Stimulated activated CD4-positive, alpha-beta T cell treated with anti-CD3 and anti-CD28 coated beads, Interleukin-1b, Interleukin-23, amount 100 ng/mL, for 1 hour (primary cell): ENCODE results near the gene CDC34.

ENCODE experiments used
- DNase-seq, 2 donors: peaks; one replicate each; pipeline ENCODE4 v3.0.0-alpha.2; 2020; ENCODE audit warnings: low read depth in 2 of 2

Gene CDC34

GRCh38 chr19:519449-519865 lies 12.1 kb upstream of the CDC34 start:
- DNase-seq, result no peak

GRCh38 chr19:522726-523125 lies 8.8 kb upstream of the CDC34 start:
- DNase-seq, result no peak

GRCh38 chr19:524062-524674 lies 7.4 kb upstream of the CDC34 start:
- no peak for DNase-seq

GRCh38 chr19:525029-525428 lies 6.5 kb upstream of the CDC34 start:
- no peak for DNase-seq

GRCh38 chr19:525857-526419 lies 5.6 kb upstream of the CDC34 start:
- no peak for DNase-seq

GRCh38 chr19:530134-531008 lies 1.2 kb upstream of the CDC34 start:
- DNase-seq, result no peak

- DNase-seq, result peak; percentile 82 to 86
These were observed 379 bp upstream of the CDC34 start for GRCh38 chr19:531009-531752.

GRCh38 chr19:532561-533363 lies 1.2 kb downstream of the CDC34 start:
- no peak for DNase-seq

GRCh38 chr19:533364-534058 lies 2.0 kb downstream of the CDC34 start:
- DNase-seq, result no peak

GRCh38 chr19:534088-534487 lies 2.5 kb downstream of the CDC34 start:
- DNase-seq, result no peak

- no peak for DNase-seq
These were observed 3.7 kb downstream of the CDC34 start for GRCh38 chr19:535017-535835.

- DNase-seq, result no peak
These were observed 4.7 kb downstream of the CDC34 start for GRCh38 chr19:536031-536880.

- DNase-seq, result no peak
These were observed 5.4 kb downstream of the CDC34 start for GRCh38 chr19:536881-537404.

GRCh38 chr19:538641-539428 lies 7.3 kb downstream of the CDC34 start:
- no peak for DNase-seq

GRCh38 chr19:539429-540030 lies 8.0 kb downstream of the CDC34 start:
- no peak for DNase-seq

GRCh38 chr19:540867-541637 lies 9.5 kb downstream of the CDC34 start:
- no peak for DNase-seq

- no peak for DNase-seq
These were observed 10.1 kb downstream of the CDC34 start for GRCh38 chr19:541699-542098.
